ENCODE results near the gene POU6F2. TPM values are rescaled to one million over a fixed set of nuclear protein-coding genes. Genes with fewer than 3 reads are reported as not detected.

Gene POU6F2
- total RNA-seq, 2 experiments from 2014 or later: 0.12 TPM; not detected in 1

- Mint-ChIP-seq H3K4me1 (no peaks in the 10 kb centered on the region), H3K27ac (no peak overlapping the region), H3K9me3 (no peaks in the 10 kb centered on the region), H3K4me3 (no peak overlapping the region), H3K27me3 (no peaks in the 10 kb centered on the region), H3K36me3 (ENCODE audit: low read depth) (no peaks in the 10 kb centered on the region)
- POLR2A ChIA-PET: no interaction called here
- DNase-seq: no peak
- CTCF ChIA-PET: no interaction called here
Observed at GRCh38 chr7:39240864-39241263, 263.2 kb downstream of the POU6F2 start.

GRCh38 chr7:39247576-39247975 is 269.9 kb downstream of the POU6F2 start:
- Mint-ChIP-seq H3K36me3 (ENCODE audit: low read depth) (no peaks in the 10 kb centered on the region), H3K4me1 (no peaks in the 10 kb centered on the region), H3K9me3 (no peaks in the 10 kb centered on the region), H3K27ac (no peak overlapping the region), H3K27me3 (peaks cover 2% of the 10 kb centered on the region), H3K4me3 (no peak overlapping the region)
- DNase-seq: no peak
- ChIA-PET CTCF (no interaction called here), POLR2A (no interaction called here)

- H3K36me3 Mint-ChIP-seq (ENCODE audit: low read depth): no peaks in the 10 kb centered on the region
- peaks cover 2% of the 10 kb centered on the region for H3K27me3 Mint-ChIP-seq
- no peak for DNase-seq
- H3K4me1 Mint-ChIP-seq: no peaks in the 10 kb centered on the region
- POLR2A ChIA-PET: interaction anchor here (0.5 kb wide), 1 partner anchor 11 kb away, joined by 3 read pairs; no protein-coding TSS in a partner anchor
- H3K27ac Mint-ChIP-seq: no peak overlapping the region
- H3K4me3 Mint-ChIP-seq: no peak overlapping the region
- CTCF ChIA-PET: no interaction called here
- no peaks in the 10 kb centered on the region for H3K9me3 Mint-ChIP-seq
Observed at GRCh38 chr7:39248041-39248691, 270.5 kb downstream of the POU6F2 start.

GRCh38 chr7:39248692-39249090 is 271.0 kb downstream of the POU6F2 start:
- no peaks in the 10 kb centered on the region for H3K4me1 Mint-ChIP-seq
- DNase-seq: no peak
- H3K36me3 Mint-ChIP-seq (ENCODE audit: low read depth): no peaks in the 10 kb centered on the region
- ChIA-PET POLR2A (interaction anchor here (0.5 kb wide), 1 partner anchor 10 kb away, joined by 3 read pairs; no protein-coding TSS in a partner anchor), CTCF (no interaction called here)
- H3K4me3 Mint-ChIP-seq: no peak overlapping the region
- no peaks in the 10 kb centered on the region for H3K9me3 Mint-ChIP-seq
- H3K27me3 Mint-ChIP-seq: peaks cover 2% of the 10 kb centered on the region
- H3K27ac Mint-ChIP-seq: no peak overlapping the region

GRCh38 chr7:39249635-39250152 is 272.0 kb downstream of the POU6F2 start:
- Mint-ChIP-seq H3K27ac (no peak overlapping the region), H3K4me3 (no peak overlapping the region), H3K36me3 (ENCODE audit: low read depth) (no peaks in the 10 kb centered on the region), H3K4me1 (no peaks in the 10 kb centered on the region), H3K9me3 (no peaks in the 10 kb centered on the region), H3K27me3 (peaks cover 2% of the 10 kb centered on the region)
- ChIA-PET POLR2A (no interaction called here), CTCF (no interaction called here)
- DNase-seq: no peak

- H3K4me1 Mint-ChIP-seq: no peaks in the 10 kb centered on the region
- no peaks in the 10 kb centered on the region for H3K36me3 Mint-ChIP-seq (ENCODE audit: low read depth)
- DNase-seq: no peak
- ChIA-PET CTCF (no interaction called here), POLR2A (no interaction called here)
- H3K27ac Mint-ChIP-seq: no peak overlapping the region
- no peak overlapping the region for H3K4me3 Mint-ChIP-seq
- peaks cover 2% of the 10 kb centered on the region for H3K27me3 Mint-ChIP-seq
- no peaks in the 10 kb centered on the region for H3K9me3 Mint-ChIP-seq
Observed at GRCh38 chr7:39252916-39253315, 275.2 kb downstream of the POU6F2 start.

GRCh38 chr7:39259391-39260003 is 281.8 kb downstream of the POU6F2 start:
- Mint-ChIP-seq H3K27ac (no peak overlapping the region), H3K4me3 (no peak overlapping the region), H3K27me3 (no peaks in the 10 kb centered on the region), H3K9me3 (no peaks in the 10 kb centered on the region), H3K4me1 (no peaks in the 10 kb centered on the region), H3K36me3 (ENCODE audit: low read depth) (no peaks in the 10 kb centered on the region)
- ChIA-PET CTCF (no interaction called here), POLR2A (interaction anchor here (0.6 kb wide), 1 partner anchor 11 kb away, joined by 3 read pairs; no protein-coding TSS in a partner anchor)
- DNase-seq: no peak

- Mint-ChIP-seq H3K4me1 (no peaks in the 10 kb centered on the region), H3K27me3 (no peaks in the 10 kb centered on the region), H3K4me3 (no peak overlapping the region), H3K27ac (no peak overlapping the region), H3K36me3 (ENCODE audit: low read depth) (no peaks in the 10 kb centered on the region), H3K9me3 (no peaks in the 10 kb centered on the region)
- CTCF ChIA-PET: no interaction called here
- POLR2A ChIA-PET: no interaction called here
- DNase-seq: no peak
Observed at GRCh38 chr7:39260279-39260844, 282.7 kb downstream of the POU6F2 start.

GRCh38 chr7:39261771-39262170 is 284.1 kb downstream of the POU6F2 start:
- Mint-ChIP-seq H3K27ac (no peak overlapping the region), H3K36me3 (ENCODE audit: low read depth) (no peaks in the 10 kb centered on the region), H3K4me3 (no peak overlapping the region), H3K4me1 (no peaks in the 10 kb centered on the region), H3K27me3 (no peaks in the 10 kb centered on the region), H3K9me3 (no peaks in the 10 kb centered on the region)
- CTCF ChIA-PET: no interaction called here
- no peak for DNase-seq
- POLR2A ChIA-PET: no interaction called here

- Mint-ChIP-seq H3K27me3 (no peaks in the 10 kb centered on the region), H3K27ac (no peak overlapping the region), H3K4me3 (no peak overlapping the region), H3K9me3 (no peaks in the 10 kb centered on the region), H3K4me1 (no peaks in the 10 kb centered on the region), H3K36me3 (ENCODE audit: low read depth) (no peaks in the 10 kb centered on the region)
- CTCF ChIA-PET: interaction anchor here (0.6 kb wide), 1 partner anchor 15 kb away, joined by 5 read pairs; no protein-coding TSS in a partner anchor
- DNase-seq: no peak
- POLR2A ChIA-PET: no interaction called here
Observed at GRCh38 chr7:39265641-39266591, 288.2 kb downstream of the POU6F2 start.

- no peaks in the 10 kb centered on the region for H3K4me1 Mint-ChIP-seq
- CTCF ChIA-PET: no interaction called here
- POLR2A ChIA-PET: no interaction called here
- H3K9me3 Mint-ChIP-seq: no peaks in the 10 kb centered on the region
- H3K27ac Mint-ChIP-seq: no peak overlapping the region
- H3K36me3 Mint-ChIP-seq (ENCODE audit: low read depth): no peaks in the 10 kb centered on the region
- no peaks in the 10 kb centered on the region for H3K27me3 Mint-ChIP-seq
- DNase-seq: no peak
- no peak overlapping the region for H3K4me3 Mint-ChIP-seq
Observed at GRCh38 chr7:39269034-39269433, 291.3 kb downstream of the POU6F2 start.

GRCh38 chr7:39270018-39270417 is 292.3 kb downstream of the POU6F2 start:
- Mint-ChIP-seq H3K4me3 (no peak overlapping the region), H3K27ac (no peak overlapping the region), H3K9me3 (no peaks in the 10 kb centered on the region), H3K27me3 (no peaks in the 10 kb centered on the region), H3K36me3 (ENCODE audit: low read depth) (no peaks in the 10 kb centered on the region), H3K4me1 (no peaks in the 10 kb centered on the region)
- CTCF ChIA-PET: no interaction called here
- POLR2A ChIA-PET: no interaction called here
- no peak for DNase-seq

GRCh38 chr7:39271402-39271801 is 293.7 kb downstream of the POU6F2 start:
- Mint-ChIP-seq H3K27ac (no peak overlapping the region), H3K27me3 (no peaks in the 10 kb centered on the region), H3K9me3 (no peaks in the 10 kb centered on the region), H3K4me3 (no peak overlapping the region), H3K4me1 (no peaks in the 10 kb centered on the region), H3K36me3 (ENCODE audit: low read depth) (no peaks in the 10 kb centered on the region)
- ChIA-PET POLR2A (no interaction called here), CTCF (interaction anchor here (0.7 kb wide), 1 partner anchor 20 kb away, joined by 3 read pairs; no protein-coding TSS in a partner anchor)
- DNase-seq: no peak
